Fibroblast of pulmonary artery (primary cell): ENCODE measurements around the gene FABP7.

ENCODE experiments used
- DNase-seq: peaks from one replicate; pipeline ENCODE4 v3.0.0-alpha.2; 2010; ENCODE audit warnings: low read depth
- H3K4me3 ChIP-seq: replicated peaks from 2 replicates; pipeline ENCODE4 v1.5.1; 2011; ENCODE audit warnings: low read depth, mild to moderate bottlenecking, control low read depth, low read length, moderate library complexity
- TF ChIP-seq, protein P1 (sequence below): IDR thresholded peaks from 2 replicates; pipeline ENCODE4 v1.5.1; 2011; ENCODE audit warnings: mild to moderate bottlenecking, control low read depth, low read length, inconsistent platforms; ENCODE audit errors: missing control alignments

FABP7 gene

DNA sequence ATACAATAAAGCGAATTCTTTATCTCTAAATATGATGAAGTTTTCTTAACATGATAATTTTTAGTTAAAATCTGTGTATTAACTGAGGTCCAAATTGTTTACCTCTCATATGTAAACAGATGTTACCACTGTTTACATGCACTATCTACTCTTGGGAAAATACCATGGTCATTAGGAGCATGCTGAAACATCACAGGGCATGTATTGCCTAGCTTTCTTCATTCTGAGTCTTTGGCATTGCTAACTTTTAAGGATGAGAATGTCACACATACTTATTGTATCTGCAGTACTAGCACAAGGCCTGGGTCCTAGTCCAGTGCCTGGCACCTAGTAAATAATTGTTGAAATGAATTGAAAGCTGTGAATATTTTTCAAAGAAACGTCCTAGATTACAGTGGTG lies 30.2 kb downstream of the FABP7 start:
- TF ChIP-seq, protein P1, sequence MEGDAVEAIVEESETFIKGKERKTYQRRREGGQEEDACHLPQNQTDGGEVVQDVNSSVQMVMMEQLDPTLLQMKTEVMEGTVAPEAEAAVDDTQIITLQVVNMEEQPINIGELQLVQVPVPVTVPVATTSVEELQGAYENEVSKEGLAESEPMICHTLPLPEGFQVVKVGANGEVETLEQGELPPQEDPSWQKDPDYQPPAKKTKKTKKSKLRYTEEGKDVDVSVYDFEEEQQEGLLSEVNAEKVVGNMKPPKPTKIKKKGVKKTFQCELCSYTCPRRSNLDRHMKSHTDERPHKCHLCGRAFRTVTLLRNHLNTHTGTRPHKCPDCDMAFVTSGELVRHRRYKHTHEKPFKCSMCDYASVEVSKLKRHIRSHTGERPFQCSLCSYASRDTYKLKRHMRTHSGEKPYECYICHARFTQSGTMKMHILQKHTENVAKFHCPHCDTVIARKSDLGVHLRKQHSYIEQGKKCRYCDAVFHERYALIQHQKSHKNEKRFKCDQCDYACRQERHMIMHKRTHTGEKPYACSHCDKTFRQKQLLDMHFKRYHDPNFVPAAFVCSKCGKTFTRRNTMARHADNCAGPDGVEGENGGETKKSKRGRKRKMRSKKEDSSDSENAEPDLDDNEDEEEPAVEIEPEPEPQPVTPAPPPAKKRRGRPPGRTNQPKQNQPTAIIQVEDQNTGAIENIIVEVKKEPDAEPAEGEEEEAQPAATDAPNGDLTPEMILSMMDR, result no peak
- DNase-seq, result no peak
- H3K4me3 ChIP-seq, result no peak overlapping the region

DNA sequence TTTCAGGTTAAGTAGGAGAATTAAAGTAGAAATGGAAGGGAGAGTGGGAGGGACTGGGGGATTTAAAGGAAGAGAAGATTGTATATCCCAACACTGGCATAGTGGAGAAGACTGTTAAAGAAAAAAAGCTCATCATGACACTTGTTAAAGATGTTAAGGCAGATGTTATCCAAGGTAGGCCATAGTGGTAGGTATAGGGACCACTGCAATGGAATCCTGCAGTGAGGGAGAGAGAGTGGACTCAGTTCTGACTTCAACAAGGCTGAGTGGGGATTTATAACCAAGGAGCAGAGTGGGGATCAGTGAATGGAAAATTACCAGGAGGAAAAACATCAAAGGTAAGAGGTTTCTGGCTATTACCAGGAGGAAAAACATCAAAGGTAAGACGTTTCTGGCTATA lies 30.7 kb downstream of the FABP7 start:
- H3K4me3 ChIP-seq, result no peak overlapping the region
- TF ChIP-seq, protein P1, result no peak

DNA sequence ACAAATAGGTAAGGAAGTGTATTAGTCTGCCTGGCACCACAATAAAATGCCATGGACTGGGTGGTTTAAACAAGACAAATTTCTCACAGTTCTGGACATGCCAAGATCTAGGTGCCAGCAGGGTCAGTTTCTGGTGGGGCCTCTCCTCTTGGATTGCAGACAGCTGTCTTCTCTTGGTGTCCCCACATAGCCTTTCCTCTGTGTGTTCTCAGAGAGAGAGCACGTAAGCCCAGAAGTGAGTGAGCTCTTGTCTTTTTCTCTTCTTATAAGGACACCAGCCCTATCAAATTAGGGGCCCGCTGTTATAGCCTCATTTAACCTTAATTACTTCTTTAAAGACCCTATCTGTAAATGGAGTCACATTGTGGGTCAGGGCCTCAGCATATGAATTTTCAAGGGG lies 37.8 kb downstream of the FABP7 start:
- TF ChIP-seq, protein P1, result no peak
- no peak for DNase-seq
- no peak overlapping the region for H3K4me3 ChIP-seq

More for the DNA sequence above, 30.7 kb downstream of the FABP7 start:
- no peak for DNase-seq

DNA sequence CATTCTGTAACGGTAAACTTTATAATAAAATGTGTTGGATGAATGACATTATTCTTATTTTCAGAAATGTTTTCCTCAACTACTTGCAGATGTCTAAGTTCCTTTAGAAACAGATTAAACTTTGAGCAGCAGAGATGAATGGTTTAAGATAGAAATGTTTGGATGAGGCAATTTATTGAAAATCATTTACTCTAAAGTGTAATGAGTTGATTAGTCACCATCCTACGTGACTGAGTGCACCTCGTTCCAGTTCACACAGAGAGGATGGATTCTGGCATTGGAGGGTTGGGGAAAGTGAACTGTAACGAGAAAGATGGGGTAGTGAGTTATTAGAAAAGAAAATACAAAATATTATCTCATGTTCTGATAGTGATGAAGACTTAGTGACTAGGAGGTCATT lies 38.2 kb downstream of the FABP7 start:
- TF ChIP-seq, protein P1, result no peak
- no peak for DNase-seq

DNA sequence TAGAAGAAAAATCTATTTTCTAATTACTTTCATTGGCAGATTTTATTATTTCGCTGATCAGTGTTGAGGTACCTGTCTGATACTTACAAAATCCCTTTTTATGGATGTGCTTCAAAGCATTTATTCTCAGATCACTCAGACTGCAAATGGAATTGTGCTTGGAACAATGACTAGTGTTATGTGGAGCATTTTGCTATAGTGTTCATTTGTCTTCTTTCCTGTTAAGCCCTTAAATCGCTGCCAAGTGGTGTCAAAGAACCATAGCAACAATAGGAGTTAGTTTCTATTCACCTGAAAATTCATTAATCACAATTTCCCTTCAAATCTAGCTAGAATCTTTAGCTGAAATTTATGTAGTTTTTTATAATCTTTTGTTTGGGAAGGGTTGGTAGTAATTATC lies 39.4 kb downstream of the FABP7 start:
- TF ChIP-seq, protein P1, result no peak
- no peak overlapping the region for H3K4me3 ChIP-seq
- no peak for DNase-seq

More for the DNA sequence above, 38.2 kb downstream of the FABP7 start:
- no peak overlapping the region for H3K4me3 ChIP-seq

DNA sequence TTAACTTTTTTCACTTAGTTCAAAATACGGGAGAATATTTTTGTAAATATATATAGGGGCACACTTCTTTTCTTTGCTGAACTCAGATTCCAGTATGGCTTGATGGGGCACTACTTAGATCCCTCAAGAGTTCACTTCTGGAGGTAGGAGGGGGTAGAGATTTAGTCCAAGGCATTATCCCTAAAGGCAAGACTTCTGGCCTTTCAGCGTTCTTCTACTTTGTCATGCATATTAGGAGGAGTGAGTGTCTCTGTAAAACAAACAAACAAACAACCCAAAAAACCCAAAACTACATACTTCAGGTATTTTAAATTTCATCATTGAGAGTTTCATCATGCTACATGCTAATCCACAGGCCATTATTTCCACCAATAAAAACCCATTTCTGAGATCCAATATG lies 41.6 kb downstream of the FABP7 start:
- no peak for DNase-seq
- TF ChIP-seq, protein P1, result no peak
- no peak overlapping the region for H3K4me3 ChIP-seq

GRCh38 chr6:122825163-122825562 lies 45.6 kb downstream of the FABP7 start:
- TF ChIP-seq, protein P1, result no peak
- DNase-seq, result no peak
- no peak overlapping the region for H3K4me3 ChIP-seq
